ENCODE results near the gene PCDH17.
A peak's percentile ranks its signal among the peaks of the same experiment; 100 is the strongest.

Gene PCDH17

GRCh38 chr13:57631596-57632275 lies at the start of gene PCDH17:
Gene PCDH17, plus strand, starts transcription at chr13:57631744. Its CDS starts 803 bp downstream, at chr13:57632547.
- no peaks in the 10 kb centered on the region for H3K4me1 ChIP-seq (ENCODE audit: control insufficient read depth, insufficient read depth, low read length)
- H3K9me3 ChIP-seq (ENCODE audit: control insufficient read depth, insufficient read depth, low read depth, low read length) = no peaks in the 10 kb centered on the region
- CTCF ChIA-PET = no interaction called here
- H3K36me3 ChIP-seq (ENCODE audit: control insufficient read depth in 2 of 2, insufficient read depth in 1 of 2, low read length in 2 of 2) = peaks cover 0 to 16% of the 10 kb centered on the region in 2 experiments; a peak in 1 of 3 replicates
- POLR2A ChIA-PET = no interaction called here
- H3K4me3 ChIP-seq (ENCODE audit: low read depth, low read length) = peak within 1 kb of the TSS; percentile 72
- peak within 1 kb of the TSS; percentile 57 for H3K27ac ChIP-seq (ENCODE audit: extremely low read depth, low read depth, low read length)
- 0 out of 2 replicates have a peak, but pooled peaks have one; percentile 16 for TF ChIP-seq ZNF362 (tag by site-specific recombination; IDR thresholded peaks at IDR 0.05)
- no peak for TF ChIP-seq ZSCAN30 (tag by site-specific recombination; IDR thresholded peaks at IDR 0.05)

- TF ChIP-seq PRDM6 (tag by site-specific recombination; IDR thresholded peaks at IDR 0.05) = no peak
- no peak for TF ChIP-seq ZNF830 (tag by site-specific recombination; IDR thresholded peaks at IDR 0.05; ENCODE audit: low read depth)
- TF ChIP-seq ZNF600 (tag by site-specific recombination; IDR thresholded peaks at IDR 0.05) = no peak
- no peak for TF ChIP-seq ZNF354C (tag by site-specific recombination; IDR thresholded peaks at IDR 0.05; ENCODE audit: borderline replicate concordance, low read depth)
- TF ChIP-seq ZNF596 (tag by site-specific recombination; IDR thresholded peaks at IDR 0.05) = no peak
- no peak for TF ChIP-seq ZNF639 (tag by site-specific recombination; IDR thresholded peaks at IDR 0.05)
- H3K4me1 ChIP-seq (ENCODE audit: control insufficient read depth, insufficient read depth, low read length) = no peaks in the 10 kb centered on the region
- no peaks in the 10 kb centered on the region for H3K36me3 ChIP-seq (ENCODE audit: control insufficient read depth in 2 of 2, insufficient read depth in 1 of 2, low read length in 2 of 2)
- H3K27ac ChIP-seq (ENCODE audit: extremely low read depth, low read depth, low read length) = no peak overlapping the region
- CTCF ChIA-PET = interaction anchor here (0.6 to 1.9 kb wide), 4 partner anchors 14 to 43 kb away, joined by 3 to 10 read pairs (median 4); no protein-coding TSS in a partner anchor
- no peak overlapping the region for H3K4me3 ChIP-seq (ENCODE audit: low read depth, low read length)
- no peaks in the 10 kb centered on the region for H3K9me3 ChIP-seq (ENCODE audit: control insufficient read depth, insufficient read depth, low read depth, low read length)
- POLR2A ChIA-PET = no interaction called here
Measured at GRCh38 chr13:57582032-57582431, 49.5 kb upstream of the PCDH17 start.

- Histone ChIP-seq H3K4me1 (ENCODE audit: control insufficient read depth, insufficient read depth, low read length) (no peaks in the 10 kb centered on the region), H3K36me3 (ENCODE audit: control insufficient read depth in 2 of 2, insufficient read depth in 1 of 2, low read length in 2 of 2) (no peaks in the 10 kb centered on the region), H3K9me3 (ENCODE audit: control insufficient read depth, insufficient read depth, low read depth, low read length) (no peaks in the 10 kb centered on the region), H3K4me3 (ENCODE audit: low read depth, low read length) (no peak overlapping the region), H3K27ac (ENCODE audit: extremely low read depth, low read depth, low read length) (no peak overlapping the region)
- POLR2A ChIA-PET = no interaction called here
- CTCF ChIA-PET = no interaction called here
- TF ChIP-seq ZSCAN4 (tag by site-specific recombination; IDR thresholded peaks at IDR 0.05) (no peak), TSHZ1 (tag by site-specific recombination; IDR thresholded peaks at IDR 0.05; ENCODE audit: borderline replicate concordance) (no peak), ZNF596 (tag by site-specific recombination; IDR thresholded peaks at IDR 0.05) (no peak), ZNF239 (tag by site-specific recombination; IDR thresholded peaks at IDR 0.05) (no peak), TCF7L2 (IDR thresholded peaks at IDR 0.05; ENCODE audit: borderline replicate concordance, low read depth, low read length) (no peak), ZNF704 (tag by site-specific recombination; IDR thresholded peaks at IDR 0.05) (no peak), GFI1B (tag by site-specific recombination; IDR thresholded peaks at IDR 0.05) (no peak), ZBTB8A (tag by site-specific recombination; IDR thresholded peaks at IDR 0.05) (no peak), ZNF76 (tag by site-specific recombination; IDR thresholded peaks at IDR 0.05; ENCODE audit: borderline replicate concordance, low read depth) (no peak), ZNF366 (tag by site-specific recombination; conservative IDR thresholded peaks at IDR 0.05) (no peak), ZNF670 (tag by site-specific recombination; IDR thresholded peaks at IDR 0.05; ENCODE audit: low read depth) (no peak), ZNF140 (tag by site-specific recombination; IDR thresholded peaks at IDR 0.05) (no peak), ZNF529 (tag by site-specific recombination; IDR thresholded peaks at IDR 0.05; ENCODE audit: insufficient replicate concordance) (no peak)
Measured at GRCh38 chr13:57583529-57583928, 48.0 kb upstream of the PCDH17 start.

Data from HEK293 (cell line).